ENCODE data around the gene ZNF575. TPM values are rescaled to one million over a fixed set of nuclear protein-coding genes. Genes with fewer than 3 reads are reported as not detected.

The ZNF575 gene
- total RNA-seq, 1 experiment from 2014 or later, result 6.5 TPM

- H3K9me2 ChIP-seq (ENCODE audit: insufficient read depth), result no peaks in the 10 kb centered on the region
- no peaks in the 10 kb centered on the region; the same call in 1 of the 2 replicates for H4K20me1 ChIP-seq (ENCODE audit: insufficient read depth)
- CTCF ChIA-PET, result no interaction called here
- no peaks in the 10 kb centered on the region for H3K4me1 ChIP-seq (replicated peaks; ENCODE audit: insufficient read depth)
- no peaks in the 10 kb centered on the region for H3K27me3 ChIP-seq (ENCODE audit: insufficient read depth, low read depth)
- DNase-seq, result no peak
- no peaks in the 10 kb centered on the region for H3K9me3 ChIP-seq (ENCODE audit: insufficient read depth, low read depth)
- TF ChIP-seq EZH2 (IDR thresholded peaks at IDR 0.05; ENCODE audit: low read depth) (no peak), CTCF (conservative IDR thresholded peaks at IDR 0.05) (no peak)
- H3F3A ChIP-seq (ENCODE audit: insufficient read depth, low read depth), result peaks cover 12% of the 10 kb centered on the region; the same call in 1 of the 2 replicates
- H2AFZ ChIP-seq, result no peak overlapping the region
- intact Hi-C loops (cut with micrococcal nuclease; ENCODE audit: unreplicated experiment), result no loop called here
- H3K79me2 ChIP-seq (ENCODE audit: low read depth), result no peaks in the 10 kb centered on the region
- BruUV-seq (replicated peaks), result no TSS peak
- POLR2A ChIA-PET (ENCODE audit: unreplicated experiment), result no interaction called here
- H3K27ac ChIP-seq, result no peak overlapping the region
- H3K36me3 ChIP-seq (ENCODE audit: low read depth), result no peaks in the 10 kb centered on the region
- no peak overlapping the region for H3K4me2 ChIP-seq
- H3K4me3 ChIP-seq, result no peak overlapping the region
These were observed 29.8 kb downstream of the ZNF575 start for GRCh38 chr19:43562698-43563241.

GRCh38 chr19:43563816-43564457 is 30.9 kb downstream of the ZNF575 start:
- ChIA-PET CTCF (no interaction called here), POLR2A (ENCODE audit: unreplicated experiment) (no interaction called here)
- TF ChIP-seq EZH2 (IDR thresholded peaks at IDR 0.05; ENCODE audit: low read depth) (no peak), CTCF (conservative IDR thresholded peaks at IDR 0.05) (no peak)
- no peaks in the 10 kb centered on the region; the same call in 1 of the 2 replicates for H4K20me1 ChIP-seq (ENCODE audit: insufficient read depth)
- H3K79me2 ChIP-seq (ENCODE audit: low read depth), result no peaks in the 10 kb centered on the region
- peaks cover 8% of the 10 kb centered on the region; the same call in 1 of the 2 replicates for H3F3A ChIP-seq (ENCODE audit: insufficient read depth, low read depth)
- H3K4me1 ChIP-seq (replicated peaks; ENCODE audit: insufficient read depth), result no peaks in the 10 kb centered on the region
- no peaks in the 10 kb centered on the region for H3K9me2 ChIP-seq (ENCODE audit: insufficient read depth)
- H3K27ac ChIP-seq, result no peak overlapping the region
- H3K36me3 ChIP-seq (ENCODE audit: low read depth), result no peaks in the 10 kb centered on the region
- no peak overlapping the region for H3K4me2 ChIP-seq
- H2AFZ ChIP-seq, result no peak overlapping the region
- no peaks in the 10 kb centered on the region for H3K9me3 ChIP-seq (ENCODE audit: insufficient read depth, low read depth)
- no peak overlapping the region for H3K4me3 ChIP-seq
- intact Hi-C loops (cut with micrococcal nuclease; ENCODE audit: unreplicated experiment), result no loop called here
- BruUV-seq (replicated peaks), result no TSS peak
- no peak for DNase-seq
- no peaks in the 10 kb centered on the region for H3K27me3 ChIP-seq (ENCODE audit: insufficient read depth, low read depth)

- no peaks in the 10 kb centered on the region for H3K9me2 ChIP-seq (ENCODE audit: insufficient read depth)
- H3K36me3 ChIP-seq (ENCODE audit: low read depth), result no peaks in the 10 kb centered on the region
- no peak overlapping the region for H2AFZ ChIP-seq
- no peaks in the 10 kb centered on the region for H3K9me3 ChIP-seq (ENCODE audit: insufficient read depth, low read depth)
- H3K27me3 ChIP-seq (ENCODE audit: insufficient read depth, low read depth), result no peaks in the 10 kb centered on the region
- H4K20me1 ChIP-seq (ENCODE audit: insufficient read depth), result no peaks in the 10 kb centered on the region; the same call in 1 of the 2 replicates
- H3K4me1 ChIP-seq (replicated peaks; ENCODE audit: insufficient read depth), result no peaks in the 10 kb centered on the region
- TF ChIP-seq EZH2 (IDR thresholded peaks at IDR 0.05; ENCODE audit: low read depth) (no peak), CTCF (conservative IDR thresholded peaks at IDR 0.05) (no peak)
- peaks cover 8% of the 10 kb centered on the region; the same call in 1 of the 2 replicates for H3F3A ChIP-seq (ENCODE audit: insufficient read depth, low read depth)
- no peak overlapping the region for H3K4me3 ChIP-seq
- no TSS peak for BruUV-seq (replicated peaks)
- ChIA-PET POLR2A (ENCODE audit: unreplicated experiment) (no interaction called here), CTCF (no interaction called here)
- intact Hi-C loops (cut with micrococcal nuclease; ENCODE audit: unreplicated experiment), result no loop called here
- no peak overlapping the region for H3K27ac ChIP-seq
- no peak for DNase-seq
- no peaks in the 10 kb centered on the region for H3K79me2 ChIP-seq (ENCODE audit: low read depth)
- no peak overlapping the region for H3K4me2 ChIP-seq
These were observed 31.8 kb downstream of the ZNF575 start for GRCh38 chr19:43564800-43565199.
